GM19240 (cell line): ENCODE measurements around the gene COL18A1.

ENCODE experiments used
- DNase-seq: peaks from one replicate; pipeline ENCODE4 v3.0.0; 2011; ENCODE audit warnings: low spot score; ENCODE audit not compliant: insufficient read length

COL18A1 gene

DNA sequence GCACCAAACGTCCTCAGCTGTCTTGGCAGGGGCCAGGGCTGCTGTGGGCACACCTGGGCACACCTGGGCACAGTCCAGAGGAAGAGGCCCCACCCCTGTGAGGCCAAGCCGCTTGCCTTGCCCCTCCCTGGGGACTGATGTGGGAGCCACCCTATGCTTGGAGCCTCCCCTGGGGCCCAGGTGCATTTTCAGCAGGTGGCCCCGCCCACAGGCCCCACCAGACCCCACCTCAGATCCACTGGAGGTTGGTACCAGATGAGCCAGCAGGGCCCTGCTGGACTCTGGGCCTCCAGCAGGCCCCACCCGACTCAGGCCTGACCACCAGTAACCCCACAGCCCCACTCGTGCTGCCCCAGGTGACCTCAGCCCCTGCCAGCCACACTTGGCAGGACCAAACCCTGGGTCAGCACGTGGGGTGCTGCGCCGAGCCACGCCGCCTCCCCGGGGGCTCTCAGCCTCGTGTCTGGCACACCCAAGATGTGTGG is 128.4 kb downstream of the COL18A1 start:
- DNase-seq = no peak

DNA sequence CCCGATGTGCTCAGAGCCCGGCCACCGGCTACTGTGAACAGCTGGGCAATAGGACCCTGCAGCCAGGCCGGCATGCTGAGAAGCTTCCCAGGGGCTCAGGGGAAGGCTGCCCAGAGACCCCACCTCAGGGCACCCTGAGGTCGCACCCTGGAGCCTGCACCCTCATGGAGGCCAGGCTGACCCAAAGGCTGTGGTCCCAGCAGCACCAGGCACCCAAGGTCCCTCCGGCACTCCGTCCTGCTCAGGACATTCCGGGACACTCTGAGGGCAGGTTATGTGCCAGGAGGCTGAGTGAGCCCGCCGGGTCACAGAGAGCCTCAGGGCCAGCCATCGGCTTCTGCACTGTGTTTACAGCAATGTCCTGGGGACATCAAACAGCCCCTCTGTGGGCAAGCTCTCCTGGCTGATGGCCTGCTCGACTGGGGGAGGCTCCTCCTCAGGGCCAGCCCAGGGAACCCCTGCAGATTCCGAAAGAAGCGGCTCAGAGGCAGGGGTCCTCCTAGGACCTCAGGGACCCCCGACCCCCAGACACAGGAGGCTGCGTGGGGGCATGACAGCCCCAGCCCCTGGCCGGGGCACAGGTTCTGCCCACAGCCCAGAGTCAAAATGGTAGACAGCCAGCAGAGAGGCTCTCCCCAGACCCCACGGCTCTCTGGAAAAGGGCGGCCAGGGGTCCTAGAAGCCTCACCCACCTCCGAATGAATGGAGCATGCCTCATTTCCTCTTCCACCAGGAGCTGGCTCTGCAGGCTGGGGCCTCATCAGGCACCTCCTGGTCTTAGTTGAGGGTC is 129.1 kb downstream of the COL18A1 start:
- DNase-seq = no peak

DNA sequence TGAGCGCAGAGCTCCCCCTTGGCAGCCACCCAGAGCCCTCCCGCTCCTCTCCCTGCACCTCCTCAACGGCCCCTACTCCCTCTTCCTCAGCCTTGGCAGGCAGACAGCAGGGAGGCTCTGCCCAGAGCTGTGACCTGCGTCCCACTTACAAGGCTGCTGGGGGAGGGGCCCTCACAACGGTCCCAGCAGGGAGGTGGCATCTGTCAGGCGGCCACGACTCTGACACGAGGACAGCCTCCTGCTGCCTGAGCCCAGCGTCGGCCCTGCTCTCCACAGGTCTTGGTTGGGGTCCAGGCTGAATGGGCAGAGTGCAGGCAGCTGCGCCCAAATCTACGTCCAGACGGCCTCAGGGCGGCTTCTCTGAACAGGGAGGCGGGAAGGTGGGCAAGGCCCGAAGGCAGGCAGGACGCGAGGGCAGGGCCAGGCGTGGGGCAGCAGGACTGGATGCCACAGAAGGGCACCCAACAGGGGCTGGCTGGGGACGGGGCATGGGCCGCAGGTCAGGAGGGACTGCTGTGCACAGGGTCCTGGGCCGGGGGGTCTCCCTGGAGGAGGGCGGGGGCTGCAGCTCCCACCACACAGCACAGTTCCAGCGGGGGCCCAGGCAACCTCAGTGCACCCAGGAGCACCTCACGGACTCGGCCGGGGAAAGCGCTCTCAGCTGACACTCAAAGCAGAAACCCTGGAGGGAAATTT is 129.8 kb downstream of the COL18A1 start:
- no peak for DNase-seq

DNA sequence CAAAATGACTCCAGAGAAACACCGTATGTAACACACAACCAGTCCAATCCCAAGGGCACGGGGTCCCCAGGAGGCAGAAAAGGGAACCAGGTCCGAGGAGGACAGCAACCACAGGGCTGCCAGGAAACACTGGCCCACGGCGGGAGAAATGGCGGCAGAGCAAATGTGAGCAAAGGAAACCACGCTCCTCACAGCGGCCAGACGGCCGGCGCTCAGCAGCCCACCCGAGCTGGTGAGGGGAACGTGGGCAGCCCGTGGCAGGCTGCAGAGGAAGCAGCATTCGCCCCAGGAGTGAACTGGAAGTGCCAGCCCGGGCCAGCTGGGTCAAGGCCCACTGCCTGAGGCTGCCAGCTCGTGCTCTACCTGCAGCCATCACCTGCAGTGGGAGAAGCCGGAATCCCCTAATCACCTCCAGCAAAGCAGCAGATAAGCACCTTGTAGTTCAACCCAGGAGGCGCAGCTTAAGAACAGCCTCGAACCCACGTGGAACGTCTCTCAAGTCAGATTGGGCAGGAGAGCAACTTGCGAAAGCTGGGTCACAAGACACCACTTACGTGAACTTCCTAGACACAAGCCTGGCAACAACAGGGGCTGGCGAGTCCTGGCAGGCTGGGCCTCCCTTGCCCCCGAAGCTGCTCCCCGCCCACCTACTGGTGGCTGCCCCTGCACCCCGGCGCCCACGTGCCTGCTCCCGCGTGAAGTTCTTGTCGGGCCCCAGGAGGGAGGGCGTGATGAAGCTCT is 130.5 kb downstream of the COL18A1 start:
- no peak for DNase-seq

DNA sequence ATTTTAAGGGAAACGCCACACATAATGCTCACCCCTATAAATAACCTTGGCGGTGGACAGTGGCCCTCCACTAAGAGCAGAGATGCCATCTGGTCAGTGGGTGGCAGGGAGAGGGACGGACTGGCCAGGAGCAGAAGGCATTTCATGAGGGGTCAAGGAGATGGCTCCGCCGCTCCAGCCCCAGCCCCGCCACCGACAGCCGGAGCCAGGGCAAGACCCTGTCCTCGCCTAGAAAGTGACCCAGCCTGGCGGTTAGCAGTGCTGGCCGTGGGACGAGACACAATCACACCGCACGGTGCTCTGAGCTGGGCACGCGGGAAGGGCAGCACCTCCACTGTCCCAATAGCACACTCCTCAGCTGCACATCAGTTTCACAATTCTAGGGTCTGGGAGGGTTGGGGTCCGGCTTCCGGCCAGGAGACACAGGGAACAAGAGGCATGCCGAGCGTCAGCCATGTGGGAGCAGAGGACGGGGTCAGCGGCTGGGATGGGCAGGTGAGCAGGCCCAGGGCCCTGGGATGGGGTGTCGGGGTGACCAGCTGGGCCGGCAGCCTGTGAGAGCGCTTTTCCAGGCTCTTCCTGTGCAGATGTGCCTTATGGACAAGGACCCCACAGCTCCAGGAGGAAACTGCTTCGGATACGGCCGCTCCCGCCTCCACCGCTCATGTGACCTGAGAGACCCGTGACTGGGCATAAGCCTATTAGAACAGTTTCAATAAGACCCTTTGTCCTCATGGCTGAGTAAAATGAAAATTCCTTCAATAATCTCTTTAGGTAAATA is 131.5 kb downstream of the COL18A1 start:
- DNase-seq = no peak

DNA sequence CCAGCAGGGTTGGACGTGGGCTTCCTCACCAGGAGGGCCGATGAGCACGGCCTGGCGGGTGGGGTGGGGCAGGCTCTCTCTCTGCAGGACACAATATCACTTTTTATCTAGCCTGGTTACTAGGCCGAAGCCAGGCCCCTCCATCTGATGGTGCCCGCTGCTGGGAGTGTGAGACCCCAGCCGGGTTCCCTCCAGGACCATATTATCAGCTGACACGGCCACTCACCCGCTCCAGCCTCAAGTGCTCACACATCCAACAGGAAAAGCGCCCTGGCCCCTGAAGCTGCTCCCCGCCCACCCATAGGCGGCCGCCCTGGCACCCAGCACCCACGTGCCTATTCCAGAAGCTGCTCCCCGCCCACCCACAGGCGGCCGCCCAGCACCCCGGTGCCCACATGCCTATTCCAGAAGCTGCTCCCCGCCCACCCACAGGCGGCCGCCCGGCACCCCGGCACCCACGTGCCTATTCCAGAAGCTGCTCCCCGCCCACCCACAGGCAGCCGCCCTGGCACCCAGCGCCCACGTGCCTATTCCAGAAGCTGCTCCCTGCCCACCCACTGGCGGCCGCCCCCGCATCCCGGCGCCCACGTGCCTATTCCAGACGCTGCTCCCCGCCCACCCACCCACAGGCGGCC is 132.3 kb downstream of the COL18A1 start:
- DNase-seq = no peak

DNA sequence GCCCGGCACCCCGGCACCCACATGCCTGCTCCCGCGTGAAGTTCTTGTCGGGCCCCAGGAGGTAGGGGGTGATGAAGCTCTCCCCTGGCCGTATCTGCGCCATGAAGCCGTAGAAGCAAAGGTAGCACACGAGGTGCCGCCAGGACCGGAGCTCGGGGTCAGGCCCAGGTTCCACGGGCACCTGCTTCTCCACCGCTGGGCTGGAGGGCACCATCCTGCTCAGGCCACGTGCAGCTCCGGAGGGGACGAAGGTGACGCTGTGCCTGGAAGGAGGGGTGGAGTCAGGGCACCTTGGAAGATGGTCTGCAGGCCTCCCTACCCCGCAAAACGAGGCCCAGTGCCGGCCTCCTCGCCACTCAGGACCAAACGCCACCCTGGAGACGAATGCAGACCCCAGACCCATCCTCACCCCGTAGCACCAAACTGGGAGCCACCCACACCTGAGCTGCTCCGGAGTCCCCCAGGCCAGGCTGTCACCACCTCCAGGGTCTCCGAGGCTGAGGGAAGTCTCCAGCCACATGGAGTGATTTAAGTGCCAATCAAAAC is 132.9 kb downstream of the COL18A1 start:
- no peak for DNase-seq

DNA sequence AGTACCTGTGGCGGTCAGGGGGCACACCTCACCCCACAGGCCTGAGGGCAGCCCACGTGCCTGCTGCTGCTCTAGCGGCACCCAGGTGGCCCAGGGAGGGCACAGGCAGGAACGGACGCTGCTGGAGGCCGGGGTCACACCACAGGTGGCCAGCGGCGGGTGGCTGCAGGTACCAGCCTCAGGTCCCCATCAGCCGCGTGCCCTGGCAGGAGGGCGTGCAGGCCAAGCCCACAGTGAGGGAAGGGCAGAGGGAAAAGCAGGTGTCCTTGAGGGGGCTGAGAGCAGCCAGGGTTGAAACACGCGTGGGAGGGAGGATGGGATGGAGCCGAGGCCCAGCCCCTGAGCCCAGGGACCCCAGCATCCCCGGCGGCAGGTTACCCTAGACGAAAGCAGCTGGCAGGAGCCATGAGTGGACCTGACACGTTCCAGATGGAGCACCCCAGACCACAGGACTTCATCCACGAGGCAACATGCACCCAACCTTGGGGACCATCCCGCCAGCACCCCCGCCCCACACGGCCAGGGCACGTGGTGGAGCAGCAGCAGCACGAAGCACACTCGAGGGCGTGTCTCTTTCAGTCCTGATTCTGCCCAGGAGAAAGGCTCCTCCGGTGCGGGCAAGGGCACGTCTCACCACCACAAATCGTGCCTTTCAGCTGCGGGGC is 133.5 kb downstream of the COL18A1 start:
- DNase-seq = no peak

DNA sequence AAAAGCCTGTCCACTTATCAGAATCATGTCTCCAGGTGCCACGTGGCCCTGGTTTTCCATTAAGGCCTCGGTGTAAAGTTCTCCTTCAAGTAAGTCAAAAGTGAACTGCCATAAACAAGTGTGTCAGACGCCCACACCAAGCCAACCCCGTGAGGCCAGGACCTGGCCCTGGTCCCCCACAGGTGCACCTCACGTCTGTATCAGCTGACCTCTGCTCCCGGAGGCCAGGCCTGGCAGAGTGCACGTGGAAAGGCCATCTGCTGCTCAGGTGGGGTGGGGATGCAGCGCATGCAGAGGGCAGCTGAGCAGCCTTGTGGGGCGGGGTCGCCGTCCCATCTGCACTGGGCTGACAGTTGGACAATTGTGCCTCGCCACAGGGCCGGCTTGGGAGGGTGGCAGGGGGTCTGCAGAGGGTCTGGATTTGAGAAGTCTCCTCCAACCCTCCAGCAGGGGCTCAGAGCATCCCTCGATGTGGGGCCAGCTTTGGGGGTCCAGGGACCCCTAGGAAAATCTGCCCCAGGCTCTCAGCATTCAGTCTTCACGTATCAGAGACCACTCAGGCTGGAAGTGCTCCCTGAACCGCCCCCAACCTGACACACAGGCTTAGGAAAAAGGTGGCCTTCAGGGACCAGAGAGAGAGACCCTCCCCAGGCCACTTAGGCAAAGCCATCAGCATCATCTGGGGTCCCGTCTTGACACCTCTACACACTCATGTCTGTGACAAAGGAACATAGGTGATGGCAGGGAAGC is 134.3 kb downstream of the COL18A1 start:
- no peak for DNase-seq

DNA sequence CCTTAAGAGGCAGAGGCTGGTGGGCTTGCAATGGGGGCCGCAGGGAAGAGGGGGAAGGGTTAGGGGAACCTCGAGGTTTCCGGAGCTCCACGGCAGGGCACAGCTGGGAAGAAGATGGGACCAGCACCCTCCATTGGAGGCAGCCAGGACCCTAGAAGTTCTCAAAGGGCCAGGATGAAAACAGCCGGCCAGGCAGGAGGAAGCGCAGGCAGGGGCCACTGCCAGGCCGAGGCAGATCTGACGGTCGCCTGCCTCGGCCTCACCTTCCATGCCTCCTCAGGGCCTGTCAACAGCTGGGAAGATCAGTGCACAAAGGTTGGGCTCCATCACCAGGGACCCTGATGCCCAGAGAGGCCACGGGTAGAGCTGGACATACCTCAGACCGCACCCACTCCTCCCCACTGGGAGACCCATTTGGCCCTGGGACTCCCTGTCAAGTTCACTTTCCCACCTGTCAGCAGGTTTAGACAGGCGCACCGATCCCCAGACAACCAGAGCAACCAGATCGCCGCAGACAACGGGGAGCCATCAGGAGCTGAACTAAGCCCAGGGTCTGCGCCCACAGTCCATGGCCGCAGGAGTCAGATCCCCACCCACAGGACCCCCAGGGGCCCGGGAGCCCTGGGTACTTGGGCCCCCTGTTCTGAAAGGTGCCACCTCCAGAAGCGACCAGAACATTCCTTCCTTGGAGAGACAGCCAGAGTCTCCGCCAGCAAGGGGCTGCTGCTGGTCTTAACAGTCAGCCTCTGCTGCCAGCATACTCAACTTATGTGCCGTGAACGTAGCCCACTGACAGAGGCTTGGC is 135.0 kb downstream of the COL18A1 start:
- DNase-seq = no peak

DNA sequence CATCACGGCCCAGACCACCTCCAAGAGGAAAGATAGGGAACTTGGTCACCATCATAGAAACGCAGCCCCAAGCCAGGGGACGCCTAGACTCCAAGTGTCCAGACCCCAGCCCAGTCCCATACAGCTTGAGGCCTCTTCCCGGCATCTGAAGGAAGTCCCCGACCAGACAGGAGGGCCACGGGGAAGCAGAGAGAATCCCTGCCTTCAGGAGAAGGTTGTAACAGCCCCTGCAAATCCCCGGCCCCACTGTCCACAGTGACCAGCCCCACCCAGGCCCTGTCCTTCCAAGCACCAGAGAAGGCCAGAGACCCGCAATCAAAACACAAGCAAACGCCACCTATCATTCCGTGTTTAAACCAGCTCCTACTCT is 135.6 kb downstream of the COL18A1 start:
- DNase-seq = no peak

DNA sequence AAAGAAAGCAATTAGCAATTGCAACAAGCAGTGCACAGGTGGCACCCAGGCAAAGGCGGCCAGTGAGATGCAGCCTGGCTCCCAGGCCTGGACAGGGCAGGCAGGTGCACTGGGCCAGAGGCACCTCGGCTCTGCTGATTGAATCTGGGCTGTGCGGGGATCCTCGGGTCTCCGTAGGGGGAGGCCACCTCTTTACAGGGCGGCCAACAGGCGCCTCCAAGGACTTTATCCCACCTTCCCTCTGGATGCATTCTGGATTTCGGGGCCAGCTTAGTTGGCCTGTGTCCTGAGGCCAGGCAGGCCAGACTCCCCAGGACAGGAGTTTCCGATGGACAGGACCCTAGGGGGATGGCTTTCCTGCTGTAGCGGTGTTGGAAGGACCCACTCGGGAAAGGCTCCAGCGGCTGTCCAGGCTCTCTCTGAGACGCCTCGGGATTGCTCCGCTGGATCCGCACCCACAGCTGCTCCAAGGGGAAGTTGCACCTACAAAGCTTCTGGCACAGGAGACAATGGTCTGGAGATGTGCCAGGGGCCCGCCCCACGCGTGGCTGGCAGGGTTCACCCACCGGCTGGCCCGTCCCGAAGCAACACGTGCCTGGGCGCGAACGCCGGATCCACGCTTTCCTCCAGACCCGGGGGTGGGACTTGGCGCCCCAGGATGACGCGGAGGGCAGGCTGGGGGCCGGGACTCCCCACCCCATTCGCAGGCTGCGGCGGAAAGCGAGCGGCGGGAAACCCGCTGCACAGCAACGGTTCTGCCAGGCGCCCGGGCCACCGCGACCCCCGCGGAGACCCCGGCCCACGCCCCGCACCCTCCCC is 136.5 kb downstream of the COL18A1 start:
- DNase-seq = peak; percentile 96

DNA sequence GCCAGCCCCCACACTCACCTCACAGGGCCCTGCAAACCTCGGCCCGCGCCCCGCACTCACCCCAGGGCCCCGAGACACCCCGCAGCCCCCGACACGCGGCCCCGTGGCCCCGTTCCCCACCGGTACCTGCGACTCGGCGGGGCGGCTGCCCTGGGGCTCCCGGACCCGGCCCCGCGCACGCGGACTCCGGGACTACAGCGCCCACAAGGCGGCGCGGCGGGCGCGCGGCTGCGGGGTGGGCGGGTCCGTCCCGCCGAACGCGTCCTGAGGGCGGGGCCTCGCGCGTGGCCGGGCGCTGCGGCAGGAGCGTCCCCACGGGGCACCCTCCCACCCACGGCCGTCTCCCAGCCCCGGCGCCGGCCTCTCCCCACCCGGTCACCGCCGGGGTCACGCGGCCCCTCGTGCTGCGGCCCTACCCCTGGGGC is 137.3 kb downstream of the COL18A1 start, which contains the start of gene SLC19A1:
SLC19A1 (minus strand) TSS at position 199 of the 425 bp plus-strand sequence. CDS start 4,481 bp downstream, outside the sequence.
- DNase-seq = peak; percentile 95

DNA sequence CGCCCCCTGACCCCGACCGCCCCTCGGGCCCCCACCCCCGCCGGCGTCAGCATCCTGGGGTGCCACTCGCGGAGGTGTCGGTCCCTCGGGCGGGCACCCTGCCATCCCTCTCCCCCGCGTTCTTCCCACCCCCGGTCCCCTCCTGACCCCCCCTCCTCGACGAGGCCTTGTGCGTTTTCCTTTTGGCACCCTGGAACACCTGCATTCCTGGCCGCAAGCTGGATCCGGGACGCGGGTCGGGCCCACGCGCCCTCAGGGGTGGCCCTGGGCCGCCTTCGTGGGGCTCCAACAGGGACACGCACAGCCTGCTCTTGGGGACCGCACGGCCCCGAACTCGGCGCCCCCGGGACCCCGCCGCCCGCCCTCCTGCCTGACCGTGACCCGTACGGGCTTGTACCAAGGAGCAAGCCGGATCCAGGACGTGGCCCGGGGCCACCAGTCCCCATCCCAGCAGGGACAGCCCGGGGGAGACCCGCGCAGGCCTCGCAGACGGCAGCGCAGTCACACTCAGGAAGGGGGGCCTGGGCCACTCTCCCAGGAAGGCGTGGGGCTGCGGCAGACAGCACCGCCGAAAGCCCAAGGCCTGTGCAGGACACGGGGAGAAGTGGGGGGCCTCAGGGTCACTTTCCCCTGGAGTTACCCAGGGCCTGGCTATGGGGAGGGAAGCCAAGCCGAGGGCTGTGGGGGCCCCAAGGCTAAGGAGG is 137.9 kb downstream of the COL18A1 start:
- no peak for DNase-seq

DNA sequence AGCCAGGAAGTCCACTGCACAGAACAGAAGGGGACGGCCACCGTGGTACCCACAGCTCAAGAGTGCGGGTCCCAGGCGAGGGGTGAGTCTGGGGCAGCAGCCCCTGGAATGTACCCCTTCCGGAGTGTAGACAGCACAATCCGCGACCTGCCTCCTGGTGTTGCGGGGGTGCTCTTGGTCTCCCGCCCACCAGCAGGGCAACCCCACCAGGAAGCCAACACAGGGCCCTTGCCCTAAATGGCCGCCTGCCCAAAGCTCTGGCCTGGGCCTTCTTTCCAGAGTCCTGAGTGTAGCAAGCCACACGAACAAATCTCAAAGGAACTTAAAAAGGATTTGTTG is 138.4 kb downstream of the COL18A1 start:
- DNase-seq = no peak

DNA sequence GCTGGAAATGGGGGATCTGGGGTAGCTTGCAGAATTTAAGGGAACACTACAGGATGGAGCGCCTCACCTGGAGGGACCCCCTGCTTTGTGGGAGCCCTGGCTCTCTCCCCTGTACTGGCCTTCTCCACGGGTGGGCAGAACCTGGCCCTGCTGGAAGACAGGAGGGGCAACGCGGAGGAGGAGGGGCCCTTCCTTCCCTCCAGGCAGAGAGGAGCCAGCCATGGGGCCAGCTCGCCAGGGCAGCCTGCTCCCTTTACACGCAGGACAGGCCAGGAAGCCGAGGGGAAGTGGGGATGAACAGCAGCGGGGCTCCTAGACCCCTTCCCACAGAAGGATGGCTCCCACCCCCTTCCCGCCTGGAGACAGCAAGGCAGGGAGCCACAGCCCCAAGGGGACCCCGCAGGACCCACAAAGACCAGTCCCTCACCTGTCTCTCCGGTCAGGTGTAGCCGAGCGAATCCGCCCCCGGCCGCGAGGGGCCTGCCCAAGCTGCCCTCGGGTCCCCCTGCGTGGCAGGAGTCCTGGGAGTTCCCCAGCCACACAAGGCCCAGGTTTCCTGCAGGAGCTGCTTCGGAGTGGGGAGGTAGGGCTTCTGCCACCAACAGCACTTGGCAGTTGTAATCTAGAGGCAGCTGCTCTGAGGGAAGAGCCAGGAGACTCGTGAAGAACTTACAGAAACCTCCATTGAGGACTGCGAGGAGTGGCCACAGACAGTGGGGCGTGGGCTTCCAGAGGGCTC is 138.9 kb downstream of the COL18A1 start:
- no peak for DNase-seq
